ENCODE data around the gene KRTAP12-4. TPM values are rescaled to one million over a fixed set of nuclear protein-coding genes. Genes with fewer than 3 reads are reported as not detected.
A peak's percentile ranks its signal among the peaks of the same experiment; 100 is the strongest.

The KRTAP12-4 gene
- total RNA-seq, 1 donor from 2014 or later = not detected

DNA sequence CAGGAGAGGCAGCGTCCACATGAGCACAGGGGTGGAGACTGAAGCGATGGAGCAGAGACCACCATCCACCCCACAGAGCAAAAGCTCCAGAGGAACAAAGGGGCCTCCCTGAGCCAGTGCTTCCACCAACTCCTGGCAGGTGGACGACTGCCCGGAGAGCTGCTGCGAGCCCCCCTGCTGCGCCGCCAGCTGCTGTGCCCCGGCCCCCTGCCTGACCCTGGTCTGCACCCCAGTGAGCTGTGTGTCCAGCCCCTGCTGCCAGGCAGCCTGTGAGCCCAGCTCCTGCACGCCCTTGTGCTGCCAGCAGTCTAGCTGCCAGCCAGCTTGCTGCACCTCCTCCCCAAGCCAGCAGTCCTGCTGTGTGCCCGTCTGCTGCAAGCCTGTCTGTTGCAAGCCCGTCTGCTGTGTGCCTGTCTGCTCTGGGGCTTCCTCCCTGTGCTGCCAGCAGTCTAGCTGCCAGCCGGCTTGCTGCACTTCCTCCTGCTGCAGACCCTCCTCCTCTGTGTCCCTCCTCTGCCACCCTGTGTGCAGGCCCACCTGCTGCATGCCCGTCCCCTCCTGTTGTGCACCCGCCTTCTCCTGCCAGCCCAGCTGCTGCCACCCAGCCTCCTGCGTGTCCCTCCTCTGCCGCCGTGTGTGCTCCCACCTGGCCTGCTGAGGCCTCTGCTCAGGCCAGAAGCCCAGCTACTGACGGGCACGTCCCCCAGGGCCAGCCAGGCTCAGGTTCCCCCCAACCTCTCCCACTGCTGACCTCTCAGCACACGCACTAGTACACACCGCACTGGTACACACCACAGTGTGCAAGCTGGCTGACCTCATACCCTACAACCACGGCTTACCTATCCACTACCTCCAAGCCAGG lies 47.9 kb upstream of the KRTAP12-4 start:
- Histone ChIP-seq H2AFZ (ENCODE audit: low read depth, low read length) (no peak overlapping the region), H3K79me2 (ENCODE audit: insufficient read depth, low read length) (no peaks in the 10 kb centered on the region), H3K4me1 (ENCODE audit: insufficient read depth, low read length) (no peaks in the 10 kb centered on the region), H3K4me3 (ENCODE audit: insufficient read depth, low read depth, low read length) (no peak overlapping the region), H3K27ac (ENCODE audit: low read depth, low read length) (no peak overlapping the region), H3K9me3 (ENCODE audit: insufficient read depth, low read depth, low read length) (no peaks in the 10 kb centered on the region), H3K4me2 (ENCODE audit: low read length) (no peak overlapping the region), H3K9ac (ENCODE audit: low read length) (no peak overlapping the region), H3K36me3 (ENCODE audit: insufficient read depth, low read length) (no peaks in the 10 kb centered on the region), H4K20me1 (ENCODE audit: insufficient read depth, low read length) (no peaks in the 10 kb centered on the region), H3K27me3 (ENCODE audit: insufficient read depth, low read length) (peaks cover 29% of the 10 kb centered on the region)
- Mint-ChIP-seq H3K9me3 (ENCODE audit: unreplicated experiment) (peaks cover 13% of the 10 kb centered on the region), H3K36me3 (ENCODE audit: low read depth, unreplicated experiment) (no peaks in the 10 kb centered on the region), H3K4me1 (ENCODE audit: low read depth, unreplicated experiment) (peaks cover 8% of the 10 kb centered on the region), H3K27me3 (ENCODE audit: low read depth, unreplicated experiment) (peaks cover 79% of the 10 kb centered on the region), H3K27ac (ENCODE audit: unreplicated experiment) (no peak overlapping the region), H3K4me3 (ENCODE audit: unreplicated experiment) (no peak overlapping the region)
- TF ChIP-seq CTCF (IDR thresholded peaks at IDR 0.05; ENCODE audit: insufficient read depth, low read depth, low read length) (no peak), EZH2 (IDR thresholded peaks at IDR 0.05; ENCODE audit: insufficient read depth, low read length) (no peak)
- DNase-seq (ENCODE audit: low read depth) (no peak), FAIRE-seq (no peak)

DNA sequence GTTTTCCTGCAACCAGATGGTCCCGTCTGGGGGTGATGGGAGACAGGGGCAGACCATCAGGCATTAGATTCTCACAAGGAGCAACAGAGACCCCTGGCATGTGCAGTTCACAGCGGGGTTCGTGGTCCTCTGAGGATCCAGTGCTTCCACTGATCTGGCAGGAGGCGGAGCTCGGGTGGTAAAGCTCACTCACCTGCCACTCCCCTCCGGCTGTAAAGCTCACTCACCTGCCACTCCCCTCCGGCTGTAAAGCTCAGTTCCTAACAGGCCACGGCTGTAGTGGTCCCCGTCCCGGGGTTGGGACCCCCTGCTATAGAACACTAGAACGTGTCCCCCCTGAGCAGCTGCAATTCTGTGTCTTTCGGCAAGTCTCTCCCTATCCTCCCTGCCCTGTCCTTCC lies 47.1 kb upstream of the KRTAP12-4 start:
- no peak overlapping the region for H3K9ac ChIP-seq (ENCODE audit: low read length)
- DNase-seq (ENCODE audit: low read depth) (no peak), FAIRE-seq (no peak)
- H3K9me3 Mint-ChIP-seq (ENCODE audit: unreplicated experiment) = peaks cover 13% of the 10 kb centered on the region
- TF ChIP-seq EZH2 (IDR thresholded peaks at IDR 0.05; ENCODE audit: insufficient read depth, low read length) (no peak), CTCF (IDR thresholded peaks at IDR 0.05; ENCODE audit: insufficient read depth, low read depth, low read length) (no peak)
- H3K4me3 Mint-ChIP-seq (ENCODE audit: unreplicated experiment) = no peak overlapping the region
- no peak overlapping the region for H3K27ac ChIP-seq (ENCODE audit: low read depth, low read length)
- H3K9me3 ChIP-seq (ENCODE audit: insufficient read depth, low read depth, low read length) = no peaks in the 10 kb centered on the region
- H3K27me3 Mint-ChIP-seq (ENCODE audit: low read depth, unreplicated experiment) = peaks cover 75% of the 10 kb centered on the region
- no peaks in the 10 kb centered on the region for H3K36me3 Mint-ChIP-seq (ENCODE audit: low read depth, unreplicated experiment)
- peaks cover 29% of the 10 kb centered on the region for H3K27me3 ChIP-seq (ENCODE audit: insufficient read depth, low read length)
- H3K36me3 ChIP-seq (ENCODE audit: insufficient read depth, low read length) = no peaks in the 10 kb centered on the region
- H3K4me1 Mint-ChIP-seq (ENCODE audit: low read depth, unreplicated experiment) = peaks cover 8% of the 10 kb centered on the region
- H2AFZ ChIP-seq (ENCODE audit: low read depth, low read length) = no peak overlapping the region
- no peak overlapping the region for H3K27ac Mint-ChIP-seq (ENCODE audit: unreplicated experiment)
- H4K20me1 ChIP-seq (ENCODE audit: insufficient read depth, low read length) = no peaks in the 10 kb centered on the region
- no peaks in the 10 kb centered on the region for H3K4me1 ChIP-seq (ENCODE audit: insufficient read depth, low read length)
- H3K4me2 ChIP-seq (ENCODE audit: low read length) = no peak overlapping the region
- no peaks in the 10 kb centered on the region for H3K79me2 ChIP-seq (ENCODE audit: insufficient read depth, low read length)
- H3K4me3 ChIP-seq (ENCODE audit: insufficient read depth, low read depth, low read length) = no peak overlapping the region

DNA sequence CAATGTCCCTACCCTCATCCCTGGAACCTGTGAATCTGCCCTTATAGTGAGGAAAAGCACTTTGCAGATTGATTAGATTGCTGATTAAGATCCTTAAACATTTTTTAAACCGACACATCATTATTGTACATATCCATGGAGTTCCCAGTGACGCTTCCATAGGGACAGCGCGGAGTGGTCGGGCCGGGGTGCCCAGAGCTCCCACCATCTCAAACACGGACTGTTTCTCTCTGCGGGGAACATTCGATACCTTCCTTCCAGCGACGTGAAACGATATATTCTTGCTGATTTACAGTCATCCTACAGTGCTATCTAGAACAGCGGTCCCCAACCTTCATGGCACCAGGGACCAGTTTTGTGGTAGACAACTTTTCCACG lies 46.6 kb upstream of the KRTAP12-4 start:
- DNase-seq (ENCODE audit: low read depth) (no peak), FAIRE-seq (no peak)
- Mint-ChIP-seq H3K4me1 (ENCODE audit: low read depth, unreplicated experiment) (peaks cover 8% of the 10 kb centered on the region), H3K4me3 (ENCODE audit: unreplicated experiment) (no peak overlapping the region), H3K27ac (ENCODE audit: unreplicated experiment) (peak overlapping the region; percentile 41), H3K36me3 (ENCODE audit: low read depth, unreplicated experiment) (no peaks in the 10 kb centered on the region), H3K9me3 (ENCODE audit: unreplicated experiment) (peaks cover 11% of the 10 kb centered on the region), H3K27me3 (ENCODE audit: low read depth, unreplicated experiment) (peaks cover 71% of the 10 kb centered on the region)
- H3K4me2 ChIP-seq (ENCODE audit: low read length) = no peak overlapping the region
- no peak overlapping the region for H3K27ac ChIP-seq (ENCODE audit: low read depth, low read length)
- H3K9me3 ChIP-seq (ENCODE audit: insufficient read depth, low read depth, low read length) = no peaks in the 10 kb centered on the region
- H3K27me3 ChIP-seq (ENCODE audit: insufficient read depth, low read length) = peaks cover 26% of the 10 kb centered on the region
- H3K9ac ChIP-seq (ENCODE audit: low read length) = no peak overlapping the region
- no peak overlapping the region for H2AFZ ChIP-seq (ENCODE audit: low read depth, low read length)
- no peaks in the 10 kb centered on the region for H4K20me1 ChIP-seq (ENCODE audit: insufficient read depth, low read length)
- H3K4me3 ChIP-seq (ENCODE audit: insufficient read depth, low read depth, low read length) = no peak overlapping the region
- H3K36me3 ChIP-seq (ENCODE audit: insufficient read depth, low read length) = no peaks in the 10 kb centered on the region
- no peak for TF ChIP-seq EZH2 (IDR thresholded peaks at IDR 0.05; ENCODE audit: insufficient read depth, low read length)
- no peaks in the 10 kb centered on the region for H3K79me2 ChIP-seq (ENCODE audit: insufficient read depth, low read length)
- no peaks in the 10 kb centered on the region for H3K4me1 ChIP-seq (ENCODE audit: insufficient read depth, low read length)
